Measurements from ENCODE around the gene RDH12.

DNA sequence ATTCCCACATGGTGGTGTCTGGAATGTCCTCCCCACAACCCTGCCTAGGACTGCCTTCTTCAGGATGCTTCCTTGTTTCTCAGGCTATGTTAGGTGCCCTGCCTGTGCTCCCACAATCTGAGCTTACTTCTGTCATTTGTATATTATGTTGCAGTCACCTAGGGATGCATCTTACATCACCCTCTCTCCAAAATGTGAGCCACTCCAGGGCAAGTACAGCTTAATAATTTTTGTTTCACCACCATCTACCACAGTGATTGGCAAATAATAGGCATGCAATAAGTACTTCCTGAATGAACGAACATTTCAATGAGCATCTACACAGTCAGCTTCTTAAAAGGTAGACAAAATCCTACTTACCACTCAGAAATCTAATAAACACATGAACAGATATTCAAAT is 77.1 kb downstream of the RDH12 start:
- TF ChIP-seq EZH2phosphoT487 (IDR thresholded peaks at IDR 0.05; ENCODE audit: low read depth): no peak
- TF ChIP-seq, protein P1, sequence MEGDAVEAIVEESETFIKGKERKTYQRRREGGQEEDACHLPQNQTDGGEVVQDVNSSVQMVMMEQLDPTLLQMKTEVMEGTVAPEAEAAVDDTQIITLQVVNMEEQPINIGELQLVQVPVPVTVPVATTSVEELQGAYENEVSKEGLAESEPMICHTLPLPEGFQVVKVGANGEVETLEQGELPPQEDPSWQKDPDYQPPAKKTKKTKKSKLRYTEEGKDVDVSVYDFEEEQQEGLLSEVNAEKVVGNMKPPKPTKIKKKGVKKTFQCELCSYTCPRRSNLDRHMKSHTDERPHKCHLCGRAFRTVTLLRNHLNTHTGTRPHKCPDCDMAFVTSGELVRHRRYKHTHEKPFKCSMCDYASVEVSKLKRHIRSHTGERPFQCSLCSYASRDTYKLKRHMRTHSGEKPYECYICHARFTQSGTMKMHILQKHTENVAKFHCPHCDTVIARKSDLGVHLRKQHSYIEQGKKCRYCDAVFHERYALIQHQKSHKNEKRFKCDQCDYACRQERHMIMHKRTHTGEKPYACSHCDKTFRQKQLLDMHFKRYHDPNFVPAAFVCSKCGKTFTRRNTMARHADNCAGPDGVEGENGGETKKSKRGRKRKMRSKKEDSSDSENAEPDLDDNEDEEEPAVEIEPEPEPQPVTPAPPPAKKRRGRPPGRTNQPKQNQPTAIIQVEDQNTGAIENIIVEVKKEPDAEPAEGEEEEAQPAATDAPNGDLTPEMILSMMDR (IDR thresholded peaks at IDR 0.05; ENCODE audit: low read depth, low read length): no peak

Data from OCI-LY3 (cell line).